Ishikawa (cell line): Measurements from ENCODE around the gene PHLDB3.
A peak's percentile ranks its signal among the peaks of the same experiment; 100 is the strongest.

Experiments used
- CEBPB ChIP-seq: IDR thresholded peaks from 2 replicates; pipeline ENCODE4 v1.6.1; 2012
- EP300 ChIP-seq: IDR thresholded peaks from 2 replicates; pipeline ENCODE4 v1.6.1; 2012; ENCODE audit warnings: borderline replicate concordance
- FOXM1 ChIP-seq: IDR thresholded peaks from 2 replicates; pipeline ENCODE4 v1.6.1; 2012; ENCODE audit warnings: low read depth, borderline replicate concordance
- NFIC ChIP-seq: IDR thresholded peaks from 2 replicates; pipeline ENCODE4 v1.6.1; 2012
- RAD21 ChIP-seq: IDR thresholded peaks from 2 replicates; pipeline ENCODE4 v1.6.1; 2012; ENCODE audit warnings: low read depth
- REST ChIP-seq: IDR thresholded peaks from 2 replicates; pipeline ENCODE4 v1.6.1; 2012; ENCODE audit warnings: low read depth, mild to moderate bottlenecking
- TCF12 ChIP-seq: IDR thresholded peaks from 2 replicates; pipeline ENCODE4 v1.6.1; 2012; ENCODE audit warnings: low read depth
- TEAD4 ChIP-seq: IDR thresholded peaks from 2 replicates; pipeline ENCODE4 v1.6.1; 2012
- USF1 ChIP-seq: IDR thresholded peaks from 2 replicates; pipeline ENCODE4 v1.6.1; 2012
- YY1 ChIP-seq: IDR thresholded peaks from 2 replicates; pipeline ENCODE4 v1.6.1; 2012; ENCODE audit warnings: low read depth

- TF ChIP-seq EP300 (no peak), FOXM1 (no peak), CEBPB (no peak), USF1 (no peak), YY1 (no peak), TCF12 (no peak), REST (no peak), RAD21 (peak; percentile 94), TEAD4 (no peak), NFIC (no peak)
These were observed 15.0 kb upstream of the PHLDB3 start for GRCh38 chr19:43519436-43520088.
